GM18499 (cell line): ENCODE results near the gene OOSP4B.
"Not testable (repeated sequence)": the region's sequence is repeated elsewhere in the genome, so short reads cannot be mapped to it uniquely, and the experiment has no call there.

Source experiments
- ATAC-seq: cut with Tn5 transposase; IDR thresholded peaks from one replicate; pipeline ENCODE4 v1.9.1; 2021; ENCODE audit warnings: moderate number of reproducible peaks; ENCODE audit not compliant: insufficient read depth, unreplicated experiment

Gene OOSP4B

DNA sequence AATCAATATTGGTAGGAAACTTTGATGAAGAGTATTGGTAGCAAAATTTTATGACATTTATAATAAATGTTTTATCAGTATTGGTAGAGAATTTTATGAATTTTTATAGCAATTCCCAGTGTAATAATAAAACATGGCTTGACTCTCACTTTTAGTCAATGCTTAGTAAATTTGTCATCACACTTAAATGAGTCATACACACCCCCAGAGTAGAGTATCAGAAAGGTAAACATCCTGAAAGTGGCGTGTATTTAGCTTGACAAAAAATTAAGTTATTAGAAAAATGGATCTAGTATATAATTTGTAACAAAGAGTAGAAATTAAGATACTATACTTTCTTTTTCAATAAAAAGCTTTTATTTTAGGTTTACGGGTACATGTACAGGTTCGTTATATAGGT, 42.1 kb downstream of the OOSP4B start:
- ATAC-seq: no peak

DNA sequence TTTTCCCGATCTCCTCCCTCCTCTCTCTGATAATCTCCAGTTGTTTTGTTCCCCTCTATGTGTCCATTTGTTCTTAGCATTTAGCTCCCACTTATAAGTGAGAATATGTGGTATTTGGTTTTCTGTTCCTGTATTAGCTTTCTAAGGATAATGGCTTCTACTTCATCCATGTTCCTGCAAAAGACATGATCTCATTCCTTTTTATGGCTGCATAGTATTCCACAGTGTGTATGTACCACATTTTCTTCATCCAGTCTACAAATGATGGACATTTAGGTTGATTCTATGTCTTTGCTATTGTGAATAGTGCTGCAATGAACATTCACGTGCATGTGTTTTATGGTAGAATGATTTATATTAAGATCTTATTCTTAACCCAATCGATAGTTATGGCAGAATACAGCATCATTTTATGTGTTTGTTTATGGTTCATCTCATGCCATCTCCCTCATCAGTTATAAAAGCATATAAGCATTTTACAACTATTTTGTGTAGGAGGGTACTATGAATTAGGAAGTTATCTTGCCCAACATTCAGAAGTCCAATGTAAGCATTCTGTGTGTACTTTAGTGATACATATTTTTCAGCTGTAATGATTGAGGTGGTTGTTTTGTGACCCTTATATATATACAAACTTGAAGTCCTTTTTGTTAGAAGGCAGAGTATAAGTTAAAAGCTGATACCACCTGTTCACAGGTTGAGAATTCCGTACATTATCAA, 42.7 kb downstream of the OOSP4B start:
- ATAC-seq: no peak

DNA sequence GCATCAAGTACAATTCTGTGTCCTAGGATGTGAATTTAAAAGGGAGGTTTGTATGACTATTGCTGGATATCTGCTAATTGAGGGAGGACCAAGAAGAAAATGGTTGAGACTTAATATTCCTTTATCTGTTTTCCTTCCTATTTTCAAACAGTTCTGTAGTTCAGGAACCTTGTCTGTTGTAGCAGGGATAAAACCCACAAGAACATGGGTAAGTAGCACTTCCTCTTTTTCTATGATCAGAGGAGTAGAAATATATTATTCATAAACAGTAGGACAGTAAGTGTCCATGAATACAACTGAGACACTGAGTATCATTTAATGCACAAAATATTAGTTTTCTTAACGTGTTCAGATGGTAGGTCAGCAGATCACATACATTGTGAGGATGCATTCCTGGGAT, 47.1 kb downstream of the OOSP4B start:
- ATAC-seq: no peak

DNA sequence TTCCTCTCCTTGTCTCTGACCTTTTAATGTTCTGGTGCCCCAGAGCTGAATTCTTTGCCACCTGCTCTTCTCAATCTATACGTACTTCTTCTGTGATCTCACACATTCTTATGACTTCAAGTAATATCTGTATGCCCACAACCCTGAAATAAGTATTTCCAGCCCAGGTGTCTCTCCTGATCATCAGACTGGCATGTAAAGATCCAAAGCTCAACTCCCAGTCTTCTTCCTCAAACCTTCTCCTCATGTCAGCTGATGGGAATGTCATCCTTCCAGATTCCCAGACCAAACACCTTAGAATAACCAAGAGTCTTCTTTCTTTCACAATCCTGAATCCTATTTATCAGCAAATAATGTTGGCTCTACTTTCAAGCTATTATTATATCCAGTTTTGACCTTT, 48.8 kb downstream of the OOSP4B start:
- no peak for ATAC-seq

DNA sequence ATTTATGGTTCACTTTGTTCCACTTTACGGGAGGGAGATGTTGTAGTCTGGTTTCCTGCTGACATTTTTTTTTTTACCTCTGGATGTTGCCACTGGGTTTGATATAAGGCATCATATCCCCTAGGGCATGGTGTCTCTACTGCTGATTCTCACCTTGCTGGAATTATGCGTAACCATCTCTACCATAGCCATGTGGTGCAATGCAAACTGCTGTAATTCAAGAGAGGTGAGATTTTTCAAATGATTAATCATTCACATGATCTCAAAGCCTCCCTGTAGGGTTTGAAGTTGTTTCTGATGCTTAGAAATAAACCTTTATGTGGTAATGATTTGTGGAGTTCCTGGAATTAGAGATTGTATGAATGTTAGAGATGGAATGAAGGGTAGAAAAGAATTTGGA, 52.5 kb downstream of the OOSP4B start:
- no peak for ATAC-seq

DNA sequence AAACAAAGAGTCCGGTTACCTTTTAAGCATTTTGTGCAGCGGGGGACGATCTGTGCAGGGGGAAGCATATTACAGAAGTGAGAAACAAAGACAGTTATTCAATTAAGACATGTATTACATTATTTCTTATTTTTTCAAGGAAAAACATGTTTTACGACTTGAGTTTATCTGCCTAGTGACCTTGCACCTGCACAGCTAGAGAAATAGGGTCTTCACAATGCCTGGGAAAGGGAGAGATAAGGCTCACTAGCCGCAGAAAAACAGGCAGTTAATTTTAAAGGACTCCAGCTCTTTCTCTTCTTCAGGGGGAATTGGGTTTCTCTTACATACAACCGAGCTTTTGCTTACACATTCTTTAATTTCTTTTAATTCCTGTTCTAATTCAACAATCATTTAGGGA, 54.7 kb downstream of the OOSP4B start:
- not testable (repeated sequence) for ATAC-seq

DNA sequence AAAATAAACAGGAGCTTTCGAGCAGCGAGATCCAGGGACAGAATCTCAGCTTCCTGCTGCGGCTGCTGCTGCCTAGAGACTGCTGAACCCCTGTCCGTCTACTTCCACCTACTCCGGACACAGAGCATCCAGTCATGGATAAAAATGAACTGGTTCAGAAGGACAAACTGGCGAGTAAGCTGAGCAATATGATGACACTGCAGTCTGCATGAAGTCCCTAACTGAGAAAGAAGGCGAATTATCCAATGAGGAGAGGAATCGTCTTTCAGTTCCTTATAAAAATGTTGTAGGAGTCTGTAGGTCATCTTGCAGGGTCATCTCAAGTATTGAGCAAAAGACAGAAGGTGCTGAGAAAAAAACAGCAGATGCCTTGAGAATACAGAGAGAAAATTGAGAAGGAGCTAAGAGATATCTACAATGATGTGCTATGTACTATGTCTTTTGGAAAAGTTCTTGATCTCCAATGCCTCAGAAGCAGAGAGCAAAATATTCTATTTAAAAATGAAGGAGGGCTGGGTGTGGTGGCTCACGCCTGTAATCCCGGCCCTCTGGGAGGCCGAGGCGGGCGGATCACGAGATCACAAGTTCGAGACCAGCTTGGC, 60.3 kb downstream of the OOSP4B start:
- no peak for ATAC-seq

DNA sequence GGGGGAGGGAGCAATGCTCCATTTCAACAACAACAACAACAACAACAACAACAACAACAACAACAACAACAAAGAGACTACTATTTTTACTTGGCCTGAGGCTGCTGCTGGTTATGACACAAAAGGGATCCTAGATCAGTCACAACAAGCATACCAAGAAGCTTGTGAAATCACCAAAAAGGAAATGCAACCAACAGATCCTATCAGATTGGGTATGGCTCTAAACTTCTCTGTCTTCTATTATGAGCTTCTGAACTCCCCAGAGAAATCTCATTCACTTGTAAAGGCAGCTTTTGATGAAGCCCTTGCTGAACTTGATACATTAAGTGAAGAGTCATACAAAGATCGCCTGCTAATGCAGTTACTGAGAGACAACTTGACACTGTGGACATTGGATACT, 61.0 kb downstream of the OOSP4B start:
- no peak for ATAC-seq

DNA sequence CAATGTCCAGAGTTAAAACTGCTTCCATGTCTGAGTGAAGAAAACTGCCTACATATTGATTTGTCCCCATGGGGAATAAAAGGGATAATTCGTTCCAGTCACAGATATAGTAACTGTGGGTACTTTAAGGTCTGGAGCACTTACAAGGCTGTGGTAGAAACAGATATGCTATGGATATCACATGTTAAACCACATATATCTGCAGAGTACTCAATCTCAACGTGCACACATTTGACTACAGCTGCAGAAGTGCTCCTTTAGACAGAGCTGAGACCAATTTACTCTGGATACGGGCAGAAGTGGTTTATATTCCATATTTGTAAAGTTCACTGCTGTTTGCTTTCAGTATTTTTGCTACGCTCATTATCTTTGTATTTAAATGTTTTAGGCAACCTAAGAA, 61.8 kb downstream of the OOSP4B start:
- no peak for ATAC-seq

DNA sequence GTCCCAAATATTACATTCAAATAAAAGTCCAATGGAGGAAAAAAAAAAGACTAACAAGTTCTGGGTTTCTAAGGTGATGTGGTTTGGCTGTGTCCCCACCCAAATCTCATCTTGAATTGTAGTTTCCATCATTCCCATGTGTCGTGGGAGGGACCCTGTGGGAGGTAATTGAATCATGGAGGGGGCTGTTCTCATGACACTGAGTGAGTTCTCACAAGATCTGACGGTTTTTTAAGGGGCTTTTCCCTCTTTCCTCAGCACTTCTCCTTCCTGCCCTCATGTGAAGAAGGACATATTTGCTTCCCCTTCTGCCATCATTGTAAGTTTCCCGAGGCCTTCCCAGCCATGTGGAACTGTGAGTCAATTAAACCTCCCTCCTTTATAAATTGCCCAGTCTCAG, 63.6 kb downstream of the OOSP4B start:
- ATAC-seq: no peak
